A673 (cell line): ENCODE data around the gene SCG2. TPM values are rescaled to one million over a fixed set of nuclear protein-coding genes. Genes with fewer than 3 reads are reported as not detected.

Experiments used
- BruUV-seq: library from RNA; stranded (reverse); fragments of 400-500 nt; replicated peaks from 2 replicates; lab custom pipeline; 2021; lab: Mats Ljungman, UMichigan
- CTCF ChIA-PET: fragments of 300-600 bp; sonication (Branson Sonifier 250); formaldehyde crosslinking; loops from one replicate; lab custom pipeline; 2022; ENCODE audit warnings: antibody characterized with exemption; lab: Charles Lee
- POLR2A ChIA-PET: fragments of 300-600 bp; sonication (Branson Sonifier 250); formaldehyde crosslinking; loops from one replicate; lab custom pipeline; 2022; ENCODE audit warnings: antibody characterized with exemption; ENCODE audit not compliant: low non-redundant PET; lab: Charles Lee
- DNase-seq: peaks from one replicate; pipeline ENCODE4 v3.0.0-alpha.2; 2015; ENCODE audit warnings: low spot score
- H3K27ac ChIP-seq: fragments of 200-600 bp; sonication (generic); 2 replicates; pipeline ENCODE4 v1.5.1; 2016; ENCODE audit warnings: mixed run types, low read depth, mild to moderate bottlenecking, mixed read lengths, antibody characterized with exemption, low read length; ENCODE audit not compliant: poor library complexity, severe bottlenecking
- H3K27me3 ChIP-seq: fragments of 200-600 bp; sonication (generic); replicated peaks from 2 replicates; pipeline ENCODE4 v1.6.1; 2017; ENCODE audit warnings: mixed run types, low read depth, mild to moderate bottlenecking, mixed read lengths, antibody characterized with exemption, low read length; ENCODE audit not compliant: insufficient read depth, poor library complexity
- H3K36me3 ChIP-seq: fragments of 200-600 bp; sonication (generic); 2 replicates; pipeline ENCODE4 v1.6.1; 2016; ENCODE audit warnings: mixed run types, mild to moderate bottlenecking, mixed read lengths, antibody characterized with exemption, low read length; ENCODE audit not compliant: insufficient read depth, poor library complexity, severe bottlenecking
- H3K4me1 ChIP-seq: fragments of 200-600 bp; sonication (generic); 2 replicates; pipeline ENCODE4 v1.6.1; 2017; ENCODE audit warnings: mixed run types, mild to moderate bottlenecking, mixed read lengths, antibody characterized with exemption, low read length; ENCODE audit not compliant: insufficient read depth, poor library complexity, severe bottlenecking
- H3K4me3 ChIP-seq: fragments of 200-600 bp; sonication (generic); 2 replicates; pipeline ENCODE4 v1.5.1; 2016; ENCODE audit warnings: low read depth, mixed run types, mild to moderate bottlenecking, mixed read lengths, low read length; ENCODE audit not compliant: poor library complexity, severe bottlenecking
- H3K9me3 ChIP-seq: fragments of 200-600 bp; sonication (generic); 2 replicates; pipeline ENCODE4 v1.6.1; 2016; ENCODE audit warnings: mixed run types, low read depth, mild to moderate bottlenecking, mixed read lengths, antibody characterized with exemption, low read length; ENCODE audit not compliant: poor library complexity, severe bottlenecking
- CTCF ChIP-seq: fragments of 300-800, 200-600 bp; sonication (generic); conservative IDR thresholded peaks from 2 replicates; pipeline ENCODE4 v1.5.1; 2017; ENCODE audit warnings: low read depth, mild to moderate bottlenecking, antibody characterized with exemption, low read length, moderate library complexity, mixed read lengths
- EZH2 ChIP-seq: fragments of 200-600 bp; sonication (generic); IDR thresholded peaks from 2 replicates; pipeline ENCODE4 v1.6.1; 2017; ENCODE audit warnings: borderline replicate concordance, low read depth, mild to moderate bottlenecking, mixed read lengths, antibody characterized with exemption, low read length; ENCODE audit not compliant: poor library complexity, severe bottlenecking
- intact Hi-C: fragments of 100-400 bp; cut with micrococcal nuclease; formaldehyde crosslinking; loops from one replicate; pipeline ENCODE4 v1.10.0; 2022; ENCODE audit not compliant: unreplicated experiment
- total RNA-seq: library from RNA; stranded (reverse); gene quantifications from 2 replicates; pipeline ENCODE4 v1.2.3, GENCODE V29; 2021

SCG2 gene
- total RNA-seq, 1 experiment from 2014 or later, result 26.2 TPM

GRCh38 chr2:223621901-223622300 is 19.7 kb upstream of the SCG2 start:
- H3K4me1 ChIP-seq, result peaks cover 35% of the 10 kb centered on the region
- H3K4me3 ChIP-seq, result no peak overlapping the region
- no peaks in the 10 kb centered on the region for H3K36me3 ChIP-seq
- no peak for DNase-seq
- ChIA-PET CTCF (no interaction called here), POLR2A (no interaction called here)
- intact Hi-C loops, result no loop called here
- no peaks in the 10 kb centered on the region for H3K9me3 ChIP-seq
- no peak for TF ChIP-seq EZH2
- no peak for TF ChIP-seq CTCF
- H3K27me3 ChIP-seq, result no peaks in the 10 kb centered on the region
- no peak overlapping the region for H3K27ac ChIP-seq
- no TSS peak for BruUV-seq

GRCh38 chr2:223619486-223620129 is 17.4 kb upstream of the SCG2 start:
- POLR2A ChIA-PET, result no interaction called here
- CTCF ChIA-PET, result no interaction called here
- intact Hi-C loops, result loop anchor here (10.0 kb wide), 1 partner anchor 645 kb away; no protein-coding TSS in a partner anchor
- Histone ChIP-seq H3K9me3 (no peaks in the 10 kb centered on the region), H3K27me3 (no peaks in the 10 kb centered on the region), H3K36me3 (no peaks in the 10 kb centered on the region), H3K27ac (peak overlapping the region; percentile 63), H3K4me1 (peaks cover 35% of the 10 kb centered on the region), H3K4me3 (no peak overlapping the region)
- no peak for DNase-seq
- no TSS peak for BruUV-seq
- no peak for TF ChIP-seq EZH2
- no peak for TF ChIP-seq CTCF

- peak overlapping the region; percentile 63 for H3K27ac ChIP-seq
- DNase-seq, result peak; percentile 89
- no peaks in the 10 kb centered on the region for H3K9me3 ChIP-seq
- TF ChIP-seq CTCF (peak; percentile 65), EZH2 (no peak)
- no peaks in the 10 kb centered on the region for H3K27me3 ChIP-seq
- intact Hi-C loops, result loop anchor here (10.0 kb wide), 1 partner anchor 644 kb away; no protein-coding TSS in a partner anchor
- POLR2A ChIA-PET, result no interaction called here
- no peaks in the 10 kb centered on the region for H3K36me3 ChIP-seq
- H3K4me1 ChIP-seq, result peaks cover 47% of the 10 kb centered on the region
- CTCF ChIA-PET, result interaction anchor here (1.0 kb wide), 1 partner anchor 159 kb away, joined by 3 read pairs; no protein-coding TSS in a partner anchor
- no peak overlapping the region for H3K4me3 ChIP-seq
- BruUV-seq, result no TSS peak
Observed at GRCh38 chr2:223618172-223619035, 16.2 kb upstream of the SCG2 start.
